Heart right ventricle (tissue), 16 donors: Measurements from ENCODE around the gene HYCC2. TPM values are rescaled to one million over a fixed set of nuclear protein-coding genes. Genes with fewer than 3 reads are reported as not detected.
"Not testable (repeated sequence)": the region's sequence is repeated elsewhere in the genome, so short reads cannot be mapped to it uniquely, and the experiment has no call there.

ENCODE experiments used
- ATAC-seq, 8 donors: fragments of 200-7000 bp; cut with Tn5 transposase; one replicate each; pipeline ENCODE4 v1.9.1; 2020; ENCODE audit warnings: mild to moderate bottlenecking in 8 of 8, moderate library complexity in 8 of 8, moderate number of reproducible peaks in 1 of 8
- DNase-seq, 2 donors: peaks; one replicate each; pipeline ENCODE4 v3.0.0-alpha.2; 2020
- H3K27ac ChIP-seq, 10 donors: fragments of 200-600 bp; sonication (generic) in 2 of 10; one replicate each; pipeline versions ENCODE4 v1.5.0 to v1.8.0; 2020 to 2022; ENCODE audit warnings: mild to moderate bottlenecking in 3 of 10
- H3K27me3 ChIP-seq, 7 donors: fragments of 200-600 bp; one replicate each; pipeline ENCODE4 v1.8.0; 2021 to 2022; ENCODE audit warnings: mild to moderate bottlenecking in 2 of 7
- H3K36me3 ChIP-seq, 9 donors: fragments of 200-600 bp; sonication (generic) in 1 of 9; one replicate each; pipeline versions ENCODE4 v1.5.0 to v1.8.0; 2020 to 2022; ENCODE audit warnings: mild to moderate bottlenecking in 2 of 9
- H3K4me1 ChIP-seq, 9 donors: fragments of 200-600 bp; sonication (generic) in 1 of 9; one replicate each; pipeline versions ENCODE4 v1.5.0 to v1.8.0; 2020 to 2022; ENCODE audit warnings: mild to moderate bottlenecking in 4 of 9
- H3K4me3 ChIP-seq, 10 donors: fragments of 200-600 bp; sonication (generic) in 2 of 10; one replicate each; pipeline versions ENCODE4 v1.5.0 to v1.8.0; 2020 to 2022; ENCODE audit warnings: mild to moderate bottlenecking in 7 of 10, moderate library complexity in 2 of 10
- H3K9me3 ChIP-seq, 11 donors: fragments of 200-600 bp in 10 of 11; sonication (generic) in 2 of 11; one replicate each; pipeline versions ENCODE4 v1.5.0 to v1.8.0; 2013 to 2022; ENCODE audit warnings: mild to moderate bottlenecking in 2 of 11, control low read depth in 1 of 11, moderate library complexity in 1 of 11
- CTCF ChIP-seq, 9 donors: fragments of 200-600 bp; sonication (generic) in 2 of 9; IDR thresholded peaks; one replicate each; pipeline versions ENCODE4 v1.5.0 to v1.8.0; 2021 to 2022; ENCODE audit warnings: antibody characterized with exemption in 9 of 9, mild to moderate bottlenecking in 5 of 9, moderate library complexity in 1 of 9
- WGBS, 2 donors: extraction: QIAGEN DNeasy Blood & Tissue Kit; methylation state at CpG; one replicate each; pipeline ENCODE4 v1.1.7; 2013; ENCODE audit warnings: inconsistent platforms in 1 of 2; 5-methylcytosine and 5-hydroxymethylcytosine counted together
- intact Hi-C, 10 donors: fragments of 100-400 bp; cut with DNase I; formaldehyde crosslinking; loops; one replicate each; pipeline versions ENCODE4 v1.11.1 to v1.14.2; 2022
- polyA plus RNA-seq, 2 donors: library from polyadenylated mRNA; stranded (reverse); fragments of 200-250 nt; gene quantifications; one replicate each; pipeline ENCODE4 v1.2.3, GENCODE V29; 2013
- total RNA-seq, 10 donors: library from RNA; stranded (reverse); fragmentation: NEBNext Ultra II Directional in 3 of 10; extraction: Animal tissue kit (Norgen Biotek cat#: 25700) in 3 of 10; gene quantifications; one replicate each; pipeline versions ENCODE4 v1.2.1 to v1.2.4, GENCODE V29; 2021 to 2023
- donor health status: Arrhythmogenic right ventricular cardiomyopathy.
- donor health status: ischemic (EF 13 %, LVEDD 7.1; RV severe dilation, severe dysfunction).
- donor health status: healthy with polysubstance abuse.
- donor health status: DM: no; HTN: yes; CAD: no.
- donor health status: DM: no; HTN: no; CAD: no.
- donor health status: ischemic (EF 25% LVEDD 6.9; RV normal size, moderate dysfunction).
- donor health status: ischemic (EF 25% LVEDD 5.7; RV mildly dilated, moderate dysfunction).
- donor health status: healthy.
- donor health status: DM: yes; HTN: yes; CAD: no.
- donor health status: Ischemic cardiomyopathy.
- donor health status: ischemic (EF 35%, LVEDD 5.7; RV mildly dilated, moderate dysfunction).
- donor health status: nonischemic (EF 11% LVEDD 7.7; RV severe dilation, severe dysfunction).
- donor health status: DM: yes; HTN: yes; CAD: no.
- donor health status: PGD.
- donor health status: ischemic (EF 29% LVEDD 5.4; RV normal size, mild dysfunction).
- donor health status: nonischemic (EF 23%, LVEDD 6.1; RV moderate dilation, normal function).

HYCC2 gene
- total and polyA plus RNA-seq, 12 donors = 1.4 to 15.3 (median 12.5) TPM

- H3K9me3 ChIP-seq = peaks cover 0 to 7% (median 0%) of the 10 kb centered on the region in 11 donors
- H3K4me1 ChIP-seq = peaks cover 0 to 19% (median 0%) of the 10 kb centered on the region in 9 donors
- no peak overlapping the region for H3K4me3 ChIP-seq
- ATAC-seq (no peak), DNase-seq (no peak)
- peaks cover 0 to 34% (median 0%) of the 10 kb centered on the region in 9 donors for H3K36me3 ChIP-seq
- WGBS, 2 donors = 78 to 86% methylated on average over 4 of the region's 4 CpGs
- H3K27me3 ChIP-seq = no peaks in the 10 kb centered on the region
- TF ChIP-seq CTCF (IDR thresholded peaks at IDR 0.05) = no peak
- intact Hi-C loops = no loop called here
- no peak overlapping the region for H3K27ac ChIP-seq
Measured at GRCh38 chr2:201040867-201041628, 30.4 kb downstream of the HYCC2 start.

- ATAC-seq = no peak
- TF ChIP-seq CTCF (IDR thresholded peaks at IDR 0.05) = no peak
- no peak overlapping the region for H3K27ac ChIP-seq
- no peak for DNase-seq
- no peaks in the 10 kb centered on the region for H3K27me3 ChIP-seq
- intact Hi-C loops = no loop called here
- H3K4me1 ChIP-seq = peaks cover 0 to 12% (median 0%) of the 10 kb centered on the region in 9 donors
- H3K4me3 ChIP-seq = no peak overlapping the region
- peaks cover 0 to 20% (median 0%) of the 10 kb centered on the region in 9 donors for H3K36me3 ChIP-seq
- peaks cover 0 to 7% (median 0%) of the 10 kb centered on the region in 11 donors for H3K9me3 ChIP-seq
- 97 to 99% methylated on average over 2 of the region's 2 CpGs for WGBS, 2 donors
Measured at GRCh38 chr2:201038855-201039254, 32.6 kb downstream of the HYCC2 start.

DNA sequence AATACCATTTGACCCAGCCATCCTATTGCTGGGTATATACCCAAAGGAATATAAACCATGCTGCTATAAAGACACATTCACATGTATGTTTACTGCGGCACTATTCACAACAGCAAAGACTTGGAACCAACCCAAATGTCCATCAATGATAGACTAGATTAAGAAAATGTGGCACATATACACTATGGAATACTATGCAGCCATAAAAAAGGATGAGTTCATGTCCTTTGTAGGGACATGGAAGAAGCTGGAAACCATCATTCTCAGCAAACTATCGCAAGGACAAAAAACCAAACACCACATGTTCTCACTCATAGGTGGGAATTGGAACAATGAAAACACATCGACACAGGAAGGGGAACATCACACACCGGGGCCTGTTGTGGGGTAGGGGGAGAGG lies 33.1 kb downstream of the HYCC2 start:
- H3K36me3 ChIP-seq = peaks cover 0 to 17% (median 0%) of the 10 kb centered on the region in 9 donors
- H3K27me3 ChIP-seq, H3K27ac ChIP-seq, H3K4me3 ChIP-seq, DNase-seq, intact Hi-C loops, ATAC-seq, H3K9me3 ChIP-seq: not testable (repeated sequence)
- H3K4me1 ChIP-seq = peaks cover 0 to 12% (median 0%) of the 10 kb centered on the region in 9 donors
- WGBS, 2 donors = 98 to 99% methylated on average over 4 of the region's 4 CpGs

GRCh38 chr2:201034355-201034754 lies 37.1 kb downstream of the HYCC2 start:
- Histone ChIP-seq H3K36me3 (peaks cover 0 to 25% (median 0%) of the 10 kb centered on the region in 9 donors), H3K9me3 (peaks cover 0 to 11% (median 0%) of the 10 kb centered on the region in 11 donors)
- ATAC-seq, H3K4me3 ChIP-seq, DNase-seq, H3K27me3 ChIP-seq, H3K27ac ChIP-seq, intact Hi-C loops, H3K4me1 ChIP-seq: not testable (repeated sequence)
- 100% methylated on average over 1 of the region's 2 CpGs; no CpG with 5 or more reads in 1 of the 2 donors for WGBS, 2 donors

DNA sequence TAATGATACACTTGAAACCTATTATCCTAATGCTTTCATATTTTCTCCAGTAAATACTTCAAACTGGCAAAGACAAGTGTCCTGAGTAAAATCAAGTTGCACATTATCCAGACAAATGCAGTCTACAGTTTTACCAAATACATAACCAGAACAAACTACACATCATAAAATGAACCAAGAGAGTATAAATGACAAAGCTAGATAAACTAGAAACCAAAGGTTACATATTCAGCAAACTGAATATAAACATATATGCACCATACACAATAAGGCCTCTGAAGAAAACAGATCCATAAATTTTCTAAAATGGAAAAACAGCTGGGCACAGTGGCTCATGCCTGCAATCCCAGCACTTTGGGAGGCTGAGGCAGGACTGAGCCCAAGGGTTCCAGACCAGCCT lies 47.0 kb downstream of the HYCC2 start:
- H3K9me3 ChIP-seq = peaks cover 0 to 27% (median 0%) of the 10 kb centered on the region in 11 donors
- ATAC-seq (no peak), DNase-seq (no peak)
- no peak for TF ChIP-seq CTCF (IDR thresholded peaks at IDR 0.05)
- intact Hi-C loops = no loop called here
- H3K4me3 ChIP-seq = no peak overlapping the region
- H3K27me3 ChIP-seq = no peaks in the 10 kb centered on the region
- no peak overlapping the region for H3K27ac ChIP-seq
- peaks cover 0 to 53% (median 11%) of the 10 kb centered on the region in 9 donors for H3K36me3 ChIP-seq
- H3K4me1 ChIP-seq = peaks cover 0 to 8% (median 0%) of the 10 kb centered on the region in 9 donors
